Neural progenitor cell (in vitro differentiated cells): Measurements from ENCODE around the gene ADH7. TPM values are rescaled to one million over a fixed set of nuclear protein-coding genes. Genes with fewer than 3 reads are reported as not detected.

Experiments
- DNase-seq: peaks from one replicate; pipeline ENCODE4 v3.0.0-alpha.2; 2016; ENCODE audit warnings: low spot score
- H2AFZ ChIP-seq: fragments of 200-600 bp; sonication (generic); replicated peaks from 2 replicates; pipeline ENCODE4 v1.6.1; 2016; ENCODE audit warnings: antibody characterized with exemption
- H3F3A ChIP-seq: fragments of 200-600 bp; sonication (generic); 2 replicates; pipeline ENCODE4 v1.6.1; 2016; ENCODE audit warnings: antibody characterized with exemption, low read depth
- H3K27ac ChIP-seq: fragments of 200-600 bp; sonication (generic); 2 replicates; pipeline ENCODE4 v1.5.1; 2016; ENCODE audit warnings: mild to moderate bottlenecking
- H3K27me3 ChIP-seq: fragments of 200-600 bp; sonication (generic); 2 replicates; pipeline ENCODE4 v1.6.1; 2016; ENCODE audit warnings: mild to moderate bottlenecking, moderate library complexity
- H3K36me3 ChIP-seq: fragments of 200-600 bp; sonication (generic); 2 replicates; pipeline ENCODE4 v1.5.1; 2016
- H3K4me1 ChIP-seq: fragments of 200-600 bp; sonication (generic); 2 replicates; pipeline ENCODE4 v1.6.1; 2016; ENCODE audit warnings: mixed run types
- H3K4me2 ChIP-seq: fragments of 200-600 bp; sonication (generic); 2 replicates; pipeline ENCODE4 v1.6.1; 2016
- H3K4me3 ChIP-seq: fragments of 200-600 bp; sonication (generic); 2 replicates; pipeline ENCODE4 v1.5.1; 2016
- H3K79me2 ChIP-seq: fragments of 200-600 bp; sonication (generic); 2 replicates; pipeline ENCODE4 v1.6.1; 2016; ENCODE audit warnings: low read depth
- H3K9ac ChIP-seq: fragments of 200-600 bp; sonication (generic); 2 replicates; pipeline ENCODE4 v1.6.1; 2016
- H3K9me3 ChIP-seq: fragments of 200-600 bp; sonication (generic); 2 replicates; pipeline ENCODE4 v1.5.1; 2016; ENCODE audit warnings: low read depth
- H4K20me1 ChIP-seq: fragments of 200-600 bp; sonication (generic); 2 replicates; pipeline ENCODE4 v1.6.1; 2016; ENCODE audit warnings: low read depth
- H3K27ac Mint-ChIP-seq: 3 replicates; pipeline ENCODE4 v1.8.0; 2021; ENCODE audit warnings: mixed read lengths
- H3K27me3 Mint-ChIP-seq: 2 replicates; pipeline ENCODE4 v1.8.0; 2022; ENCODE audit warnings: low read depth, mild to moderate bottlenecking, inconsistent platforms, moderate library complexity, mixed read lengths; ENCODE audit not compliant: insufficient read depth
- H3K36me3 Mint-ChIP-seq: 3 replicates; pipeline ENCODE4 v1.8.0; 2021; ENCODE audit warnings: mixed read lengths
- H3K4me1 Mint-ChIP-seq: 3 replicates; pipeline ENCODE4 v1.8.0; 2021; ENCODE audit warnings: mixed read lengths
- H3K4me3 Mint-ChIP-seq: 3 replicates; pipeline ENCODE4 v1.8.0; 2021; ENCODE audit warnings: mild to moderate bottlenecking, moderate library complexity, mixed read lengths
- H3K9me3 Mint-ChIP-seq: 3 replicates; pipeline ENCODE4 v1.8.0; 2020; ENCODE audit warnings: mixed read lengths
- CTCF ChIP-seq: fragments of 200-600 bp; sonication (generic); IDR thresholded peaks from 2 replicates; pipeline ENCODE4 v1.5.1; 2017; ENCODE audit warnings: antibody characterized with exemption, mild to moderate bottlenecking
- EZH2 ChIP-seq: fragments of 200-600 bp; sonication (generic); IDR thresholded peaks from 2 replicates; pipeline ENCODE4 v1.6.1; 2017; ENCODE audit warnings: antibody characterized with exemption, mild to moderate bottlenecking, moderate library complexity
- EZH2phosphoT487 ChIP-seq: fragments of 200-600 bp; sonication (generic); IDR thresholded peaks from 2 replicates; pipeline ENCODE4 v1.6.1; 2017; ENCODE audit warnings: antibody characterized with exemption
- total RNA-seq: library from RNA; depleted of rRNA; stranded (reverse); fragments of >200 nt; gene quantifications from 2 replicates; pipeline ENCODE4 v1.2.3, GENCODE V29; 2015; ENCODE audit warnings: low replicate concordance

Gene ADH7
- total RNA-seq, 1 donor from 2014 or later: not detected

- H3K4me3 ChIP-seq: no peak overlapping the region
- H3K9ac ChIP-seq: no peak overlapping the region
- no peaks in the 10 kb centered on the region for H3K27me3 ChIP-seq
- no peaks in the 10 kb centered on the region for H4K20me1 ChIP-seq
- TF ChIP-seq EZH2 (no peak), CTCF (no peak), EZH2phosphoT487 (no peak)
- Mint-ChIP-seq H3K9me3 (peaks cover 16% of the 10 kb centered on the region), H3K4me1 (no peaks in the 10 kb centered on the region), H3K27ac (no peak overlapping the region), H3K4me3 (no peak overlapping the region), H3K36me3 (no peaks in the 10 kb centered on the region), H3K27me3 (peaks cover 3% of the 10 kb centered on the region)
- H3K79me2 ChIP-seq: no peaks in the 10 kb centered on the region
- no peak for DNase-seq
- no peak overlapping the region for H3K27ac ChIP-seq
- no peak overlapping the region for H2AFZ ChIP-seq
- no peaks in the 10 kb centered on the region for H3F3A ChIP-seq
- H3K9me3 ChIP-seq: no peaks in the 10 kb centered on the region
- H3K4me2 ChIP-seq: no peak overlapping the region
- no peaks in the 10 kb centered on the region for H3K4me1 ChIP-seq
- no peaks in the 10 kb centered on the region for H3K36me3 ChIP-seq
These were observed 45.1 kb downstream of the ADH7 start for GRCh38 chr4:99390055-99390454.

GRCh38 chr4:99389606-99390005 is 45.5 kb downstream of the ADH7 start:
- Mint-ChIP-seq H3K4me3 (no peak overlapping the region), H3K27ac (no peak overlapping the region), H3K36me3 (no peaks in the 10 kb centered on the region), H3K4me1 (no peaks in the 10 kb centered on the region), H3K9me3 (peaks cover 16% of the 10 kb centered on the region), H3K27me3 (peaks cover 3% of the 10 kb centered on the region)
- Histone ChIP-seq H3K9me3 (no peaks in the 10 kb centered on the region), H3K27me3 (no peaks in the 10 kb centered on the region), H3K79me2 (no peaks in the 10 kb centered on the region), H3K36me3 (no peaks in the 10 kb centered on the region), H3K4me2 (no peak overlapping the region), H3K27ac (no peak overlapping the region), H3K4me1 (no peaks in the 10 kb centered on the region), H3K9ac (no peak overlapping the region), H3K4me3 (no peak overlapping the region), H3F3A (no peaks in the 10 kb centered on the region), H2AFZ (no peak overlapping the region), H4K20me1 (no peaks in the 10 kb centered on the region)
- no peak for TF ChIP-seq EZH2phosphoT487
- no peak for TF ChIP-seq CTCF
- no peak for DNase-seq

GRCh38 chr4:99383833-99384392 is 51.2 kb downstream of the ADH7 start:
- H3K27ac Mint-ChIP-seq: no peak overlapping the region
- H3K9me3 Mint-ChIP-seq: no peaks in the 10 kb centered on the region
- no peaks in the 10 kb centered on the region for H3K27me3 ChIP-seq
- no peak for DNase-seq
- no peak overlapping the region for H3K27ac ChIP-seq
- no peaks in the 10 kb centered on the region for H3K36me3 ChIP-seq
- H3F3A ChIP-seq: no peaks in the 10 kb centered on the region
- H3K4me3 ChIP-seq: no peak overlapping the region
- no peak overlapping the region for H2AFZ ChIP-seq
- H3K4me3 Mint-ChIP-seq: no peak overlapping the region
- no peaks in the 10 kb centered on the region for H3K9me3 ChIP-seq
- TF ChIP-seq EZH2phosphoT487 (no peak), EZH2 (no peak), CTCF (no peak)
- no peaks in the 10 kb centered on the region for H3K36me3 Mint-ChIP-seq
- peaks cover 3% of the 10 kb centered on the region for H3K27me3 Mint-ChIP-seq
- no peaks in the 10 kb centered on the region for H3K4me1 Mint-ChIP-seq
- no peaks in the 10 kb centered on the region for H3K79me2 ChIP-seq
- no peaks in the 10 kb centered on the region for H3K4me1 ChIP-seq
- no peaks in the 10 kb centered on the region for H4K20me1 ChIP-seq
- H3K9ac ChIP-seq: no peak overlapping the region
- no peak overlapping the region for H3K4me2 ChIP-seq
